ENCODE results near the gene RALGPS1. TPM values are rescaled to one million over a fixed set of nuclear protein-coding genes. Genes with fewer than 3 reads are reported as not detected.

Gene RALGPS1
- polyA plus RNA-seq, 1 experiment = 1.7 TPM

DNA sequence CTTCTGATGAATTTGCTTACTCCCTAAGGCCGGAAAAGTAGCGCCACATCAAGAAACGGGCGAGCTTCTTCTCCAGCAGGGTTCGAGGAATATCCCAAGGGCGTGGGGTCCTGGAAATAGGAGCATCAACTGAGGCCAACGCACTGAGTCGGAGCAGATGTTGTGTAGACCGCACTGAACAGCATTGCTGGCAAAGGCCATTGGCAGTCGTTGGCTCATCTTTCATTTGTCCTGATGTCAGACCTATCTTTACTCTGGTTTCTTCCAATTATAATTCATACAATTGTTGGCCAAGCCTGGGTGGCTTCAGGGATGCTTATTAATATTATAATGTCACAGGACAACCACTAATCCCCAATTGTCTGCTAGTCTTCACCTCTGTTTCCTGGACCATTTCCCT, 27.7 kb upstream of the RALGPS1 start:
- peaks cover 3% of the 10 kb centered on the region for H3K36me3 ChIP-seq (ENCODE audit: control insufficient read depth, insufficient read depth, low read length)
- CTCF ChIA-PET = interaction anchor here (0.6 kb wide), 1 partner anchor 53 kb away, joined by 3 read pairs; no protein-coding TSS in a partner anchor
- POLR2A ChIA-PET = no interaction called here
- no peak overlapping the region for H3K4me3 ChIP-seq (ENCODE audit: low read depth, low read length)
- TF ChIP-seq, protein P1, sequence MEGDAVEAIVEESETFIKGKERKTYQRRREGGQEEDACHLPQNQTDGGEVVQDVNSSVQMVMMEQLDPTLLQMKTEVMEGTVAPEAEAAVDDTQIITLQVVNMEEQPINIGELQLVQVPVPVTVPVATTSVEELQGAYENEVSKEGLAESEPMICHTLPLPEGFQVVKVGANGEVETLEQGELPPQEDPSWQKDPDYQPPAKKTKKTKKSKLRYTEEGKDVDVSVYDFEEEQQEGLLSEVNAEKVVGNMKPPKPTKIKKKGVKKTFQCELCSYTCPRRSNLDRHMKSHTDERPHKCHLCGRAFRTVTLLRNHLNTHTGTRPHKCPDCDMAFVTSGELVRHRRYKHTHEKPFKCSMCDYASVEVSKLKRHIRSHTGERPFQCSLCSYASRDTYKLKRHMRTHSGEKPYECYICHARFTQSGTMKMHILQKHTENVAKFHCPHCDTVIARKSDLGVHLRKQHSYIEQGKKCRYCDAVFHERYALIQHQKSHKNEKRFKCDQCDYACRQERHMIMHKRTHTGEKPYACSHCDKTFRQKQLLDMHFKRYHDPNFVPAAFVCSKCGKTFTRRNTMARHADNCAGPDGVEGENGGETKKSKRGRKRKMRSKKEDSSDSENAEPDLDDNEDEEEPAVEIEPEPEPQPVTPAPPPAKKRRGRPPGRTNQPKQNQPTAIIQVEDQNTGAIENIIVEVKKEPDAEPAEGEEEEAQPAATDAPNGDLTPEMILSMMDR (IDR thresholded peaks at IDR 0.05; ENCODE audit: insufficient read depth, low read depth, low read length) = no peak
- H3K27me3 ChIP-seq (ENCODE audit: control insufficient read depth, insufficient read depth, low read length) = no peaks in the 10 kb centered on the region
- no peak for DNase-seq (ENCODE audit: low read depth)

DNA sequence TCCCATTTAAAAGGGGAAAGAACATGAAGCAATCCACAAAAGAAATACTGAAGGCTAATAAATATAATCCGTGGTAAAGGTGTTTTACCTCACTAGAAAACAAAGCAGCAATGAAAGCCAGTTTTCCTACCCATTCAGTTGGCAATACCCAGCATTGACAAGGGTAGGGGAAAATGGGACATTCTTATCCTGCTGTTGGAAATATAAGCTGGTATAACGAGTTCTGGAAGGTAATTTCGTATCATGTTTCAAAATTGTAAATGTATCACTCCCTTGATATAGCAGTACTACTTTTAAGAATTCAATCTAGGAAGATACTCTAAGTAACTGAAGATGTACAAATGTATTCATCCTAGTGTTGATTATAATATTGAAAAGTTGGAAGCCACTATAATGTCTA, 22.9 kb upstream of the RALGPS1 start:
- ChIA-PET POLR2A (no interaction called here), CTCF (no interaction called here)
- H3K27me3 ChIP-seq (ENCODE audit: control insufficient read depth, insufficient read depth, low read length) = no peaks in the 10 kb centered on the region
- TF ChIP-seq, protein P1 (IDR thresholded peaks at IDR 0.05; ENCODE audit: insufficient read depth, low read depth, low read length) = no peak
- no peak overlapping the region for H3K4me3 ChIP-seq (ENCODE audit: low read depth, low read length)
- H3K36me3 ChIP-seq (ENCODE audit: control insufficient read depth, insufficient read depth, low read length) = no peaks in the 10 kb centered on the region
- no peak for DNase-seq (ENCODE audit: low read depth)

DNA sequence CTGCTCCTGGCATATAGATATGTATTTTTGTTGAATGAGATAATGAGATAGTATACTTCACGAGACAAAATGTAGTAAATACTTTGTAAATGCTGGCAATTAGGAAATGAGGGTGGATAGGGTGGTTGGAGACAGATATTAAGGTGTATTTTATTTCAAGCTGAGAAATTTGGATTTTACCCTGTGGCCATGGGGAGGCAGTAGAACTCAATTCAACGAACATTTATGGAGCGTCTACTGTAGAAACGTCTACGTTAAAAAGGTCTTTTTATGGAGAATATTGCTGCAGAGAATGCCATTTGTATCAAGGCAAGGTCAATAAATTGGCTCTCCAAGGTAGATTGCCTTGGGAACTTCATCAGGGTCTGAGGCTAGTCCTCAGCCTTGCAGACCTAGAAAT, 21.5 kb upstream of the RALGPS1 start:
- POLR2A ChIA-PET = no interaction called here
- no peaks in the 10 kb centered on the region for H3K36me3 ChIP-seq (ENCODE audit: control insufficient read depth, insufficient read depth, low read length)
- H3K4me3 ChIP-seq (ENCODE audit: low read depth, low read length) = no peak overlapping the region
- DNase-seq (ENCODE audit: low read depth) = no peak
- CTCF ChIA-PET = no interaction called here
- TF ChIP-seq, protein P1 (IDR thresholded peaks at IDR 0.05; ENCODE audit: insufficient read depth, low read depth, low read length) = no peak; the same call in 1 of the 2 replicates
- no peaks in the 10 kb centered on the region for H3K27me3 ChIP-seq (ENCODE audit: control insufficient read depth, insufficient read depth, low read length)

DNA sequence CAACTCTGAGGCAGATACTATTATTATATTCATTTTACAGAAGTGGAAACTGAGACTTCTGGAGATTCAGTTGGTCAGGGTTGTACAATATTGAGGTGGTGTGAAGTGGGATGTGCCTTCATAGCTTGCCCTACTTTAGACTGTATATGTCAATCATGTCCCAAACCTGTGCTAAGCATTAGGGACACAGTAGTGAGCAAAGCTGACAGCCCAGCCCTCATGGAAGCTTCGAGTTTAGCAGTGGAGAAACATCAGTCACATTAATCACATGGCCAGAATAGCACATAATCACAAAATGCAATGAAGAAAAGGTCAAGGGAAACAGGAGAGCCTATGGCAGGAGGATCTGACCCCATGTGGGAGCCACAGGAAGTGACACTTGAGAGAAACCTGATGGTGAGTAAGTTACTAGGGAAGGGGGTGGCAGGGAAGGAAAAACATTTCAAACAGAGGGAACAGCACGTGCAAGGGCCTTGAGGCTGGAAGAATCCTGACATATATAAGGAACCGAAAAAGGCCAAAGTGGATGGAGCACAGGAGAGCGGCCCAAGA, 20.5 kb upstream of the RALGPS1 start:
- CTCF ChIA-PET = interaction anchor here (1.0 kb wide), 1 partner anchor 186 kb away, joined by 3 read pairs; no protein-coding TSS in a partner anchor
- H3K36me3 ChIP-seq (ENCODE audit: control insufficient read depth, insufficient read depth, low read length) = no peaks in the 10 kb centered on the region
- POLR2A ChIA-PET = no interaction called here
- H3K4me3 ChIP-seq (ENCODE audit: low read depth, low read length) = no peak overlapping the region
- no peak for DNase-seq (ENCODE audit: low read depth)
- TF ChIP-seq, protein P1 (IDR thresholded peaks at IDR 0.05; ENCODE audit: insufficient read depth, low read depth, low read length) = no peak
- no peaks in the 10 kb centered on the region for H3K27me3 ChIP-seq (ENCODE audit: control insufficient read depth, insufficient read depth, low read length)

DNA sequence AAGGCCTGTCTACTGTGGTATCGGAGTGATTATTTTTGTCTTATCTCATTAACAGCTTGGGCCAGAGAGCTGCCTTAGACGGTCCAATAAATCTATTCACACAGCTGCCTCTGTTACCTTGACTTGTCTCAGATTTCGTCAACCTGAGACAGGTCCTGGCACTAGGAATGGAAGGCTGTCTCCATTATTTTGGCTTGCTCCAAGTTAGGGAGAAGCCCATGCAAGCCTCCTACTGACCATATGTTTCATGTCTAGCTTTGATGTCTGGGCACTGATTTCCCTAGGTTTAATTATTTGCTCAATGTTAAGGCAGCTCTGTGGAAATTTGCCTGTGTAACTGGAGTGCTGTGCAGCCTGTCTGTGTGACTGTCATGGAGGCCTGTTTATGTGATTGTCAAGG, 12.4 kb upstream of the RALGPS1 start:
- Histone ChIP-seq H3K4me3 (ENCODE audit: low read depth, low read length) (no peak overlapping the region), H3K27me3 (ENCODE audit: control insufficient read depth, insufficient read depth, low read length) (peaks cover 2% of the 10 kb centered on the region; the same call in 1 of the 2 replicates), H3K36me3 (ENCODE audit: control insufficient read depth, insufficient read depth, low read length) (no peaks in the 10 kb centered on the region)
- ChIA-PET POLR2A (no interaction called here), CTCF (no interaction called here)
- no peak for DNase-seq (ENCODE audit: low read depth)
- TF ChIP-seq, protein P1 (IDR thresholded peaks at IDR 0.05; ENCODE audit: insufficient read depth, low read depth, low read length) = no peak

Data from BJ (cell line).